Right atrium auricular region (tissue), 2 donors: ENCODE measurements around the gene CCN2. TPM values are rescaled to one million over a fixed set of nuclear protein-coding genes. Genes with fewer than 3 reads are reported as not detected.

Source experiments
- DNase-seq: peaks from one replicate; pipeline ENCODE4 v3.0.0-alpha.2; 2019; ENCODE audit warnings: low spot score
- H3K27ac ChIP-seq, 2 donors: fragments of 200-600 bp; sonication (generic); 1 replicate in 1 of 2; 2 replicates in 1 of 2; pipeline ENCODE4 v1.5.1; 2016 to 2019
- H3K27me3 ChIP-seq, 2 donors: fragments of 200-600 bp; sonication (generic); one replicate each; pipeline versions ENCODE4 v1.5.1 to v1.6.0; 2017 to 2019
- H3K36me3 ChIP-seq: fragments of 200-600 bp; sonication (generic); one replicate; pipeline ENCODE4 v1.5.1; 2016
- H3K4me1 ChIP-seq, 2 donors: fragments of 200-600 bp; sonication (generic); one replicate each; pipeline versions ENCODE4 v1.5.1 to v1.6.0; 2017 to 2019
- H3K4me3 ChIP-seq, 2 donors: fragments of 200-600 bp; sonication (generic); 1 replicate in 1 of 2; 2 replicates in 1 of 2; pipeline ENCODE4 v1.5.1; 2017 to 2019; ENCODE audit warnings: mild to moderate bottlenecking in 1 of 2, moderate library complexity in 1 of 2
- H3K9me3 ChIP-seq, 2 donors: fragments of 200-600 bp; sonication (generic); one replicate each; pipeline ENCODE4 v1.5.1; 2019
- total RNA-seq, 2 donors: library from RNA; depleted of rRNA; stranded (reverse); fragments of >200 nt; gene quantifications; one replicate each; pipeline ENCODE4 v1.1.0, GENCODE V29; 2016
- TF ChIP-seq, protein P1 (sequence below), 2 donors: fragments of 200-600 bp; sonication (generic); IDR thresholded peaks; one replicate each; pipeline ENCODE4 v1.5.1; 2019; ENCODE audit warnings: antibody characterized with exemption in 2 of 2

CCN2 gene
- total RNA-seq, 2 donors from 2014 or later, result 203 to 356 TPM

GRCh38 chr6:131954775-131955107, 3.6 kb upstream of the CCN2 start:
- peaks cover 9% of the 10 kb centered on the region for H3K36me3 ChIP-seq
- no peaks in the 10 kb centered on the region for H3K27me3 ChIP-seq
- peak overlapping the region; percentile 58 to 95 for H3K27ac ChIP-seq
- TF ChIP-seq, protein P1, sequence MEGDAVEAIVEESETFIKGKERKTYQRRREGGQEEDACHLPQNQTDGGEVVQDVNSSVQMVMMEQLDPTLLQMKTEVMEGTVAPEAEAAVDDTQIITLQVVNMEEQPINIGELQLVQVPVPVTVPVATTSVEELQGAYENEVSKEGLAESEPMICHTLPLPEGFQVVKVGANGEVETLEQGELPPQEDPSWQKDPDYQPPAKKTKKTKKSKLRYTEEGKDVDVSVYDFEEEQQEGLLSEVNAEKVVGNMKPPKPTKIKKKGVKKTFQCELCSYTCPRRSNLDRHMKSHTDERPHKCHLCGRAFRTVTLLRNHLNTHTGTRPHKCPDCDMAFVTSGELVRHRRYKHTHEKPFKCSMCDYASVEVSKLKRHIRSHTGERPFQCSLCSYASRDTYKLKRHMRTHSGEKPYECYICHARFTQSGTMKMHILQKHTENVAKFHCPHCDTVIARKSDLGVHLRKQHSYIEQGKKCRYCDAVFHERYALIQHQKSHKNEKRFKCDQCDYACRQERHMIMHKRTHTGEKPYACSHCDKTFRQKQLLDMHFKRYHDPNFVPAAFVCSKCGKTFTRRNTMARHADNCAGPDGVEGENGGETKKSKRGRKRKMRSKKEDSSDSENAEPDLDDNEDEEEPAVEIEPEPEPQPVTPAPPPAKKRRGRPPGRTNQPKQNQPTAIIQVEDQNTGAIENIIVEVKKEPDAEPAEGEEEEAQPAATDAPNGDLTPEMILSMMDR (IDR thresholded peaks at IDR 0.05), result no peak
- peak; percentile 75 for DNase-seq
- peak overlapping the region; percentile 17 to 23 for H3K4me3 ChIP-seq
- H3K9me3 ChIP-seq, result no peaks in the 10 kb centered on the region
- peaks cover 0 to 43% of the 10 kb centered on the region in 2 donors for H3K4me1 ChIP-seq

GRCh38 chr6:131954059-131954774, 3.0 kb upstream of the CCN2 start:
- no peak for DNase-seq
- TF ChIP-seq, protein P1 (IDR thresholded peaks at IDR 0.05), result no peak
- Histone ChIP-seq H3K9me3 (no peaks in the 10 kb centered on the region), H3K4me1 (peaks cover 0 to 45% of the 10 kb centered on the region in 2 donors), H3K36me3 (peaks cover 14% of the 10 kb centered on the region), H3K4me3 (peak overlapping the region in 1 of 2 donors; percentile 23), H3K27me3 (no peaks in the 10 kb centered on the region), H3K27ac (peak overlapping the region; percentile 58 to 95)

DNA sequence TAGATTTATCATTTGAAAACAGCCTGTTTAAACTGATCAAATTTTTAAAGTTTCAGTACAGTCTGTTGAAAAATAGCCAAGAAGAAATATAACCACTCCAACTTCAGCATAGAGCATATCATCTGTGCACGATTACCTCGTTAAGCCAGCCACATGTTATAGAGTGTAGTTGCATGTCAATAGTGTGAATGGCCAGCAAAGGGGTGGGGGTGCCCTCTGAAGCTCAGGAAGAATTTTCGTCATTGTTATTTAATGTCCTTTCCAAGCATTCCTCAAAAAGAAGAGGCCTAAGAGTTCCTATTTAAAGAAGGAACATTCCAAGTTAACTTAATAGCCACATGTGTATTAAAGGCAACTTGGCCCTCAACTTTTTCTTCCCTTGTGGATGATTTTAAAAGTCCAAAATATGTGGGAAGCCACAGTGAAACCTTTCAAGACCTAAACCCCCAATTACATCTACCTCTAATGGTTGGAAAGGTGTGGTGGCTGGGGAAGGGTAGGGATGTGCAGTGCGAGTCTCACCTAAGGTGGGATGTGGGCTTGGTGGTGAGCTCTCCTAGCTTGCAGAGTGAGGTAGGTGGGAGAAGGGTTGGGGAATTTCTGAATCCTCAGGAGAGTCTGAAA, 1.8 kb upstream of the CCN2 start:
- Histone ChIP-seq H3K27ac (peak overlapping the region; percentile 9 to 95), H3K4me3 (no peak overlapping the region), H3K36me3 (peaks cover 26% of the 10 kb centered on the region), H3K9me3 (no peaks in the 10 kb centered on the region), H3K4me1 (peaks cover 0 to 56% of the 10 kb centered on the region in 2 donors), H3K27me3 (no peaks in the 10 kb centered on the region)
- TF ChIP-seq, protein P1 (IDR thresholded peaks at IDR 0.05), result no peak
- DNase-seq, result no peak

DNA sequence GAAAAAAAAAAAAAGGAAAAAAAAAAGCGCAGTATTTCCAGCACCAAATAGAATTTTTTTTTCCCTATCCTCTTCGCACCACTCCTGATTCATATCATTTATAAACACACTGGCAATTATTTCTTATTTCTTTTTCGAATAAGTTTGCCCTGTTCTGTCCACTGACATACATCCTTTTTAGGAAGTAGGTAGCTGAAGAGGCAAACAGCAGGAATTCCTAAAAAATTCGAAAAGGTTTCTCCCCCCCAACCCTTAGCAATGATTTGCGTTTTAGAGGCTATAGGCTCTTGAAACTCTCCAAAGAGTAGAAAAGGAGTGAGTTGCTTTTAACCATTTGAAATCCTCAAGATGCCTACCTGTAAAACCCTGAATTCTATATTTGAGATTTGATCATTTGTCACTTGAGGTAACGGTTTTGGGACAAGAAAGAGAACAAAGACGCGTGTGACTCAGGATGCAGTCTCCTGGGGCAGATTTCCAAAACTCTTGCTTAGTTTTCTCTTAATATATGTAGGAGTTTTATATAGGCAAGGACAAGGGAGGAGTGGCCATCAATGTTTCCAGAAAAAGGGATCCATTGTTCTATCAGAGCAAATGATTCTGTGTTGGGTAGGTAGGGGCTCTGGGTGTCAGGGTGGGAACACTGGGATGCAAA, 531 bp upstream of the CCN2 start:
- H3K4me1 ChIP-seq, result peaks cover 0 to 57% of the 10 kb centered on the region in 2 donors
- TF ChIP-seq, protein P1 (IDR thresholded peaks at IDR 0.05), result no peak
- no peaks in the 10 kb centered on the region for H3K9me3 ChIP-seq
- peak overlapping the region; percentile 73 to 88 for H3K4me3 ChIP-seq
- peak overlapping the region; percentile 86 to 95 for H3K27ac ChIP-seq
- no peaks in the 10 kb centered on the region for H3K27me3 ChIP-seq
- peaks cover 30% of the 10 kb centered on the region for H3K36me3 ChIP-seq
- DNase-seq, result no peak

GRCh38 chr6:131949909-131950766, 1.0 kb downstream of the CCN2 start:
- Histone ChIP-seq H3K27ac (peak overlapping the region; percentile 86 to 95), H3K36me3 (peaks cover 30% of the 10 kb centered on the region), H3K27me3 (no peaks in the 10 kb centered on the region), H3K4me3 (peak overlapping the region; percentile 73 to 88), H3K4me1 (peaks cover 0 to 53% of the 10 kb centered on the region in 2 donors), H3K9me3 (no peaks in the 10 kb centered on the region)
- TF ChIP-seq, protein P1 (IDR thresholded peaks at IDR 0.05), result peak; percentile 38 to 69
- peak; percentile 77 for DNase-seq
